NCI-H2227 (cell line): ENCODE measurements around the gene CAPN9.

ENCODE experiments used
- DNase-seq: peaks from one replicate; lab custom pipeline; 2025; ENCODE audit not compliant: unreplicated experiment; lab: John Stamatoyannopoulos, UW

The CAPN9 gene

DNA sequence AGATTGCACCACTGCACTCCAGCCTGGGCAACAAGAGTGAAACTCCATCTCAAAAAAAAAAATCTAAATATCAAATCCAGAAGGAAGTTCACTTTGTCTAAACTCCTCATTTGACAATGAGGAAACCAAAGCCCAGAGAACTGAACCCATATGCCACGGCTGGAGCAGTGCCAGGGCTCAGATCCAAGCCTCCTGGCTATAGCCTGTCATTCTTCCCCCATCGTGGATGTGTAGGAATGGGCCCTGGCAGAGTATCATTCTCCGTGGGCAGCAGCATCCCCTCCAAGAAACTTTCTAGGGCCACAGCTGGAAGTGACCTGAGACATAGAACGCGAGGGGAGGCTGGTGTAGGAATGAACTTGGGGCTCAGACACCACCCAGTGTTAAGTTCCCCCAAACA, 47.2 kb downstream of the CAPN9 start:
- no peak for DNase-seq

DNA sequence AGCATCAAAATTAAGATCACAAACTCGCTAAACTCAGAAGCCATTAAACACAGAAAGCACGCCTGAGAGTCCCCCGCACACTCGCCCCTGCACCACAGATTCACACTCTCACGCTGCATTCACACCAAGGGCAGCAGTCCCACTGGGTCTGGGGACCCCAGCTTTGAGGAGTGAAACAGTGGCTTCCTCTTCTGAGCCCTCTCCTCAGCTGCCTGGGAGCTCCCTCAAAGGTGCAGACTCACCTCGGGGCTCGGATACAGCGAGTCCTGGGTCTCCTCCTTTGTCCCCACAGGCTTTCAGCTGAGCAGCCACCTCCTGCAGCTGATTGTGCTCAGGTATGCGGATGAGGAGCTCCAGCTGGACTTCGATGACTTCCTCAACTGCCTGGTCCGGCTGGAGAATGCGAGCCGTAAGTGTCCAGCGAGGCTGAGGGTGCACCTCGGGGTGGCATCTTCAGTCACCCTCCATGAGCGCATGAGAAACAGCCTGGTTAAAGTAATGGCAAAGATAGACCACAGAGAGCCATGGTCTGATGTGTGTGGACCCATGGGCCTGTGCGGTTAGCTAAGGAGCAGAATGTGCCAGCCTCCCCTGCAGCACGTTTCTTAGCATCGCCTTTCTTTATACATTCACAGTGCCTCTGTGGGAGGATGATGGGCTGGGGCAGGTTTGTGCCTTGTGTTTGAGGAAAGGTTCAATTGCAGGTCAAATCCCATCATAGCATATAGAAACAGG, 47.9 kb downstream of the CAPN9 start:
- no peak for DNase-seq

DNA sequence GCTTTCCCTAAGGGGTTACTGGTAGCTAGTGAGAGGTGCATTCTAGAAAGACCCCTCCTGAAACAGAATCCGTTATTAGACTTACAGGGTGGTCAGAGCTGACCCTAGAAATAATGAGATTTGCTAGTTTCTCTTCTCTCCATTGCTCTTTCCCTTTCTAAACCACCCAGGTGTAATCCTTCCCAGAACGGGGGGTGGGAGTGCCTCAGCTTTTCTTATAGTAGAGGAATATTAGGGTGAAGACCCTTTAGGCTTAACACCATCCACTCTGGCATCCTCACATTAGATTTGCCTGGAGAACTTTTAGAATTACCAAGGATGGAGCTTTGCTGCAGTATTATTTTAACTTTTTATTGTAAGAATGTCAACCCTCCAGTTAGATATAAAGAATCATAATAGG, 49.4 kb downstream of the CAPN9 start:
- no peak for DNase-seq

DNA sequence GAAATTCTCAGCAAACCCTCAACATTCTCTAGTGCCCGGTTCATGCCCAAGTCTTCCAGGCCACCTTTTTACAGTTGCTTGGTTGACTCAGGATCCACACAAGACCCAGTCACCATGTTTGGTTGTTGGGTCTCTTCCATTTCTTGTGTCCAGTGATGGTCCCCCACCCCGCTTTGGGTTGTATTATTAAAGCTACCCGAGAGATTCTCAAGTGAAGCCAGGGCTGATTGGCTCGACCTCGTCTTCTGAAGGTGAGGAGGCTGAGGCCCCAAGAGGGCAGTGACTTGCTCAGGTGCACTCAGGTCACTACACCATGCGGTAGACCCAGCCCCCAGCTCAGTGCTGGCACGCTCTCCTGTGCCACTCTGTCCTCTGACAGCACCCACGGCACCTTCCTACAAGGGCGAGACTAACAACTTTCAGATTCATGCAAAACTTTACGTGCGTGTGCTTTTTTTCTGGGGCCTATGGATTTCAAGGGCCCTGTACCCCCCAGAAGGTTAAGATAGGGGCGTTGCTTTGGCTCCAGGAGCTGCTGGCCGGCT, 50.3 kb downstream of the CAPN9 start:
- DNase-seq, result no peak

DNA sequence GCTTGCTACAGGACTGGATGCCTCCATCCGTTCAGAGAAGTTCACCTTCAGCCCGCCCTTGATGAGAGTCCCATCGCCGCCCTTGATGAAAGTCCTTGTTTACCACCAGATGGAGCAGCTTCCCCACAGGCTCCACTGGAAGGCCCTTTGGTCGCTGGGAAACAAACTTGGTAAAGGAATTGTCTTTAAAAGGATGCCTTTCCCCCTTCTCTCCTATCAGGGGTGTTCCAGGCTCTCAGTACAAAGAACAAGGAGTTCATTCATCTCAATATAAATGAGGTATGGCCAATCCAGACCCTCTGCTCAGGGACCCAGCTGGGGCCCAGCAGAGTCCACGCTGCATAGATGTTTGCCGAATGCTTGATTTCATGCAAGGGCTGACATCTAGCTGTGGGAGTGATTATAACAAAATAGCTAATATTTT, 50.8 kb downstream of the CAPN9 start:
- DNase-seq, result peak; percentile 41

DNA sequence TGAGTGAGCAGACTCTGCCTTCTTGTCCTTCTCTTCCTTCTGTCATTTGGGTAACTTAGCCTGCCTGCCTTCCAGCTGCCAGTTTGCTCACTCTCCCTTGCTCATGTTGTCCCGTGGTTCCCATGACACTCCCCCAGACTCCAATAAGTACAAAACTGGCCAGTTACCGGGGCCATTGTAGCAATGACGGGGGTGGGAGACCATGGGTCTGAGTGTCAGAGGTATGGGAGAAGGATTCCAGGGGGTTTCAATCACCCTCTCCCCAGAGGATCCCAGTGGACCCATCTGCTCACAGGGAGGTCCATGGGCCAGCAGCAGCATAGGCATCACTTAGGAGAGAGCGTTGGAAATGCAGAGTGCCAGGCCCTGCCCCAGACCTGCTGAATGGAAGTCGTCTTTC, 51.3 kb downstream of the CAPN9 start:
- no peak for DNase-seq

DNA sequence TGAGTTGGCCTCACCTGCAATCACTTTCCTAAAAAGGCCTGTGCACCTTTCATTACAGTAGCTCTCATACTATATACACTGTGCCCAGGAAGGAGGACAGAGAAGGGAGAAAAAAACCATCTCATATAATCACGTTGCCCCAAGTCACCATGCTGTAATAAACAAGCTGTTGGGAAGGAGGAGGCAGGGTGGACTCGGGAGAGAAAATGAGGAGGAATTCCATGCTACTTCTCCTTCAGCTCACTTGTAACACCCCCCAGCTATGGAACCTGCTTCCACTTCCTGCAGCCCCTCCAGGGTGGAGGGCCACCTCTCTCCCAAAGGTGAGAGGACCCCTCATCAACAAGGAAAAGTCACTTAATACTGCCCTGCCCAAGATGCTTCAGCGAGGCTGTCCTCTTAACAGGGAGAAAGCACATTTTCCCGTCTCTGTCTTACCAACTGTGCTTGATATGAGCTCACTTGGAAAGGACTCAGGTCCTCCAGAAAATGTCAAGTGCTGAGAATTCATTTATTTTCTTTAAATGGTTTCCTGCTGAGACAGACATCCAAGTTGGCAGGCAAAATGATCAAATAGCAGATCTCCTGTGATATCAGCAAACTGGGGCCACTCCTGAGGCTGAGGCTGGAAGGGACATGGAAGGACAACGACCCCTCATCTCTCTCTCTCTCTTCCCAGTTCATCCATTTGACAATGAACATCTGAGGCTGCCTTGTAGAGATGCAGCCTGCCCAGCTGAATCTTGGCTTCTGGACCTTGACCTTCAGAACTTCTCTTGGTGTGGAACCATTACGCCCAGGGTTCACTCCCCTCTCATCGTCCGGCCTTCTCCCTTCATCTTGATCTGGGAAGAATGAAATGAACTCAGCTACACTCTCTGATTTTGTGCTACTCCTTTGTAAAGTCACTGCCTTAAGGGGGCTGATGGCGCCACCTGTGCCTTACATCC, 54.0 kb downstream of the CAPN9 start:
- no peak for DNase-seq

DNA sequence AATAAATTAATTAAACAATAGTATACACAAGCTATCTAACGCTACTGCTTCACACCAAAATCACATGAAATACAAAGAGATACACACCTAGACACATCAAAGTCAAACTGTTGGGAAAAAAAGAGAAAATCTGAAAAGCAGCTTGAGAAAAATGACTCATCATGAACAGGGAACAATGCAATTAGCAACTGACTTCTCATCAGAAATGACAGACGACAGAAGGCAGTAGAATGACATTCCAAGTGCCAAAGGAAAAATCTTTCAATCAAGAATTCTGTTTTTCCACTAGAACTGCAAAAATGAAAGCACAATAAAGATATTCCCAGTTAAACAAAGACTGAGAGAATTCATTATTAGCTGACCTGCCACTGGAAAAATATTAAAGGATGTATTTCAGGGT, 57.2 kb downstream of the CAPN9 start:
- no peak for DNase-seq

DNA sequence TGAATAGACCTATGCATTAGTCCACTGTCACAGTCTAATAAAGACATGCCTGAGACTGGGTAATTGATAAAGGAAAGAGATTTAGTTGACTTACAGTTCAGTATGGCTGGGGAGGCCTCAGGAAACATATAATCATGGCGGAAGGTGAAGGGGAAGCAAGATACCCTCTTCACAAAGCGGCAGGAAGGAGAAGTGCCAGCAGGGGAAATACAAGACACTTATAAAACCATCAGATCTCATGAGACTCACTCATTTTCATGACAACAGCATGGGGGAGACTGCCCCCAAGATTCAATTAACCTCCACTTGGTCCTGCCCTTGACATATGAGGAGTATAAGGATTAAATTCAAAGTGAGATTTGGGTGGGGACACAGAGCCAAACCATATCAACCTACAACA, 59.4 kb downstream of the CAPN9 start:
- DNase-seq, result no peak

DNA sequence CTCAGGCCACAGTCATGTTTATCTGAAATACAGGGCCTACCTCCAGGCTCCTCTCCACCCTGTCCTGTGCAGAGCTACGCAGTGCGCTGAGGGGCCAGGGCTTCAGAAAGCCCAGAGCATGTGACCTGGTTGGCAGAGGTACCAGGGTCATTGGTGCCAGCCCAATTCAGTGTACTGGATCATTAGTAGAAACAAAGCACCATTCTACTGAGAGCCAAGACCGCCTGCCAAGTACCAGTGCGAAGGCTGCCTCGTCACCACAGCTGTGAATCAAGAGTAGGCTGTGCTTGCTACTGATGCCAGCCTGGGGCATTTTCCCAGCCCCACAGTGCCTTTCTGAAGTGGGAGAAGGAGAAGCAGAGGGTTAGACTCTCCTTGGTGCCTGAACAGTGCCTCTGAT, 59.8 kb downstream of the CAPN9 start:
- no peak for DNase-seq

DNA sequence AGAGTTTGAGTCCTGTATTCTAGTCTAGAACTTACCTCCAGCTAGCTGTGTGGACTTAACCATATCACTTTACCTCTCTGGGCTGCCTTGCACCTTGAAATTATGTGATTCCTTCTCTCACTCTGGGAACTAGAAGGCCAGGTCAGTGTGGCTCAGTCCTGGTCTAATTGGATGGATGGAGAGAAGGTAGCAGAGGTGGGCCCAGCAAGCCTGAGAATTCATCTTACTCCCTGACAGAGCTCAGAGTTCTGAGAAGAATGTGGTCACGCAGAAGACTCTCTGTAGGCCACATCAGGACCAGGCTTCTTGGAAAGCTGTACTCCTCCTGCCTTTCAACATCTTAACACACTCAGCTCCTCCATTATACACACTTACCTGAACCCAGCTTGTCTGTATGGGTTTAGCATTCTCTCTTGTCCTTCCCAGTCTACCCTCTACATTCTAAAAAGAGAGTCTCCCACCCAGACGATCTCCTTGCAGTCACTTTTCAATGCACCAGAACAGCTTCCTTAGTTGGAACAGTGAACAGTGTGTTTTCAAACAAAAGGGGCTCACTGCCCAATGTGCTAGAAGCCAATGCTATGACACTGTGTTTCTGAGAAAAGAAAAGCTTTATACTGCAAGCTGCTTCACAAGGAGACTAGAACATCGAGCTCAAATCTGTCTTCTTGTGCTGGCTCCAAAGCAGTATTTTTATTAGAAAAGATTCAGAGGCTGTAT, 60.5 kb downstream of the CAPN9 start:
- DNase-seq, result no peak

DNA sequence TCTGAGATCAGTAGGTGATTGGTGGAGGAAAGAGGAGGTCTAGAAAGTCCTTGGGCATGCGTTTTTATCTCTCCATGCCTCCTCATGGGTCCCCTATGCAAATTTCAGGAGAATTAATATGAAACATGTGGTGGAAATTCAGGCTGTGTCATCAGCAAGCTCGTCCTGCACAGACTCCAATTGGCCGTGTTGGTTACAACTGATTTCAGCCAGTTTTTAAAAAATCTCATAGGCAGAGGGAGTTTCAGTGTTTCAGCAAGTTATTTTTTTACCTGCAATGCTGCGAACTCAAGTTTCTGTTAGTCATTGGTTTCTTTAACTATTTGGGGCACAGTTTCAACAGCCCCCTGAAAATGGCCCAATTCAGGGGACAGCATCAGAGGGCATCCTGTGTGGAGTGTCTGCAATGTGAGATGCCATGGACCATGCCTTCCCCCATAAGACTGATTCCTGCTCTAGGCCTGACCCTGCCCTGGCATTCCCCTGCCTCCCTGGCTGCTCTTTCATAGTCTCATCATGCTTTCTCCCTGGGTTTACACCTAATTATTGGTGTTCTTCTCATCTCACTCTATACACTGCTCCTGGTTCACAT, 61.2 kb downstream of the CAPN9 start:
- DNase-seq, result no peak

DNA sequence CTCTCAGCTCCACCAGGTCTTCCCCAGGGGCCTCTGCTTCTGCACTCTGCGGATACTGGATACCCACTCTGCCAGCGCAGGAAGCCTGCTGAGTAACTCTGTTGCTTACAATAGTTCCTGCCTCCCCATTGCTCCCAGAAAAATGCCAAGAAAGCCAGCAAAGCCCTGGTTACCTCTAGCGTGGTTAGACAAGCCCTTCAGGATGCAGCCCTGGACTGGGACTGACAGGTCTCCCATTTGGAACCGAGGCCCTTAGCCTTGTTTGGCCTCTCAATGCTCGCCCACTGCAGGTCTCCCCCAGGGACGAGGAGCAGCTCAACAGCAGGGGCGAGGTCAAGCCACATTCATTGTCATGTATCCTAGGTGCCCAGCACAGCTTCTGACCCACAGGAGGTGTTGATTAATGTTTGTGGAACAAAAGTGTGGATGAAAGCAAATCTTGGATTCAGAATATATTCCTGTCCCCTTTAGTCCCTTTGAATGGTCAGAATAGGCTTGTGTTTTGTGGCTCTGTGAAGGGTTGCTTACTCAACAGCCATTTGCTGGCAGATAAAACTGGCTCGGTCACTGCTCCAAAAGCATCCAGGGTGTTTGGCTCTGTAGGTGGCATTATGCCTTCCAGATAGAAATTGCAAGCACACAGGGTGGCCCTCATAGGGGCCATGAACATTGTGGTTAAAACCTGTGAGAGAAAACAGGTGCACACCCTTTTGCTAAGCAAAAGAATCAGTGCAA, 62.2 kb downstream of the CAPN9 start:
- no peak for DNase-seq

DNA sequence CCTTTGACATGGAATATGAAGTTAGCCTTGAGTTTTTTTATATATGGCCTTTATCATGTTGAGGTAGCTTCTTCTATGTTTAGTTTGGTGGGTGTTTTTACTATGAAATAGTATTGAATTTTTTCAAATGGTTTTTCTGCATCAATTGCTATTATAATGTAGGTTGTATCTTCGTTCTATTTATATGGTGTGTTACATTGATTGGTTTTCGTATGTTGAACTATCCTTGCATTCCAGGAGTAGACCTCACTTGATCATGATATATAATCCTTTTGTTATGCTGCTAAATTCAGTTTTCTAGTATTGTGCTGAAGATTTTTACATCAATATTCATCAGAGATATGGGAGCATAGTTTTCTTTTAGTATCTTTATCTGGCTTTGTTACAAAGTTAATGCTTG, 65.4 kb downstream of the CAPN9 start:
- no peak for DNase-seq

DNA sequence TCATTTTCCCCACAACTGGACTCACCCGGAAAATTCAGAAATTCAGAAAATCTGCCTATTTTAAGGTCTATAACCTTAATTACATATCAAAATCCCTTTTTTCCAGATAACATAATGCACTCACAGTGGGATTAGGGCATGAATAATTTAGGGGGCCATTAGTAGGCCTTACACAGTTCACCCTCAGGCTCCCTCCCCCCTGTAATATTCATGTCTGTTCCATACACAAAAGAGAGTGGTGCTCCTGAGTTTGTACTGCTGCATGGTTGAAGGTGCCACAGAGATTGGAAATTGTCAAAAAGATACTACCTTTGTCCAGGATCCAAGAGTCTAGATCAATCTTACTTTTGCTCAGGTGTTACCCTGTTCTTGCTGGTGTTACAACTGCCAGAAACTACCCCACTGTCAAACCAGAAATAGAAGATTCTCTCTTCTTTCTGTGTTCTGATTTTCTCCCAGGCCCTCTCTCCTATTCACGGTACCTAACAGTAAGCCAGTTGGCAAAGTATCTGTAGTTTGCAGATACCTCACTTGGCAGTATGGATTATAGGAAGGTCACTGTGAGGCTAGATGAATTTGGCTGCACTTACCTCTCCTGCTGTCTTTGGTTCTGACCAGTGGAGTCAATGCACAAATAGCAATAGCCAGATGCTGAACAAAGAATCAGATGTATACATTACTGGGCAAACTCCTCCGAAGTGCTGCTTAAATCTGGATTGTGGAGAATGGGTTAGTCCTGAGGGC, 67.9 kb downstream of the CAPN9 start:
- no peak for DNase-seq

DNA sequence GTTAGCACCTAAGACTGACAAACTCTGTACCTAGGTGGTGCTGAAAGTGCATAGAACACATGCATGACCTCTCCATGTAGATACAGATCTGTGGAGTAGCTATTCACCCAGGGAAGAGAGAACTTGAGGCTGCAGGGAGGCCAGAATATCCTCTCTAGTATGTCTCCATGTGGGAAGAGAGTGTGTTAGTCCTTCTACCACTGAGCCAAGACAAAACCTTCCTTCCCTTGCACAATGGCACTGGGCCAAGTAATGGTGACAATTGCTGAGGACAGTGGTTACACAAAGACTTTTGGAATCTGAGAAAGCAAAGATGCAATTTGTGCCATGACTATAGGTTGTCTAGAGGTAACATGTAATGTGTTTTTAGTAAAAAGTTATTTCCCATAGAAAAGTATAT, 68.8 kb downstream of the CAPN9 start:
- no peak for DNase-seq

DNA sequence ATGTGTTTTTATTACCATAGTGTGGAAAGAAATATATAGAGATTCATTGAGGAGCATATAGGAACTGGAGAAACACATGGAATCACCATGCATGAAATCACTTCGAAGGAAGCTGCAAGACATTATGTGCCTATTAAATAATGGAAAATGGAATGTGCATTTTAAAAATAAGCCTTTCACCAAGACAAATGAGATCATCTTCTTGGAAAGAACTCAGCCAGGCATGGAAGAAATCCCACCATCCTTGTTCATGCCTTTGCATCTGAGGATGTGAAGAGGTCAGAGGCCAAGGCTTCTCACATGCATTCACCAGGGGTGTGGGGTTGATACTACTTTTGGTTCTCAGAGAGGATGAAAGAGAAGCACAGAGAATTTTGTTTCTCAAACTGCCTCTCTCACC, 71.2 kb downstream of the CAPN9 start:
- no peak for DNase-seq

DNA sequence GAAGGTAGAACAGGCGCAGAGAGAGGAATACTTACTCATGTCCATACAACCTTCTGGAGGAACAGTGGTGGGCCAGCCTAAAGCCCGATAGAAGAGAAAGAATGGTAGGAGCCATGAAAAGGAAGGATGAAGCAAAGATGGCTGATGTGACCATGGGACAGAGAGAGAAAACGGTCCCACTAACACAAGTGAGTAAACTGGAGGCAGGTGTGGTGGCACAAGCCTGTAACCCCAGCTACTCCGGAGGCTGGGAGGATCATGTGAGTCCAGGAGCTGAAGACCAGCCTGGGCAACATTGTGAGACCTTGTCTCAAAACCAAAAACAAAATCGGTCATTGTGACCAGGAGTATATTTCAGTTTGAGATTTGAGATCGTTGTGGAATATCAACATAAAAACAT, 71.7 kb downstream of the CAPN9 start:
- DNase-seq, result no peak

DNA sequence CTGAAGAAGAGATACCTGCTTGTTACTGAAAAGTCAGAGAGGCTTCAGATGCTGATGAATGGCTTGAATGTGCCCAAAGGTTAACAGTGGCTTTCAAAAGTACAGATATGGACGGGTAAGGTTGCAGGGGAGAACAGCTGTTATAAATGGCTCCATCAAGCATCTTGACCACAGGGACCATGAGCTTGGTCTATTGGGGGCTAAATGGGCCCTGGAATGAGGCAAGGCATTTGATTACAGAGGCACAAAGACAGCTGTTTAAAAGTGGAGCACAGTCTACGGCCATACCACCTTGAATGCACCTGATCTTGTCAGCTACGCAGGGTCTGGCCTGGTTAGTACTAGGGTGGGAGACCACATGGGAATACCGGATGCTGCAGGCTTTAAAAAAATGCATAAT, 72.8 kb downstream of the CAPN9 start:
- no peak for DNase-seq

DNA sequence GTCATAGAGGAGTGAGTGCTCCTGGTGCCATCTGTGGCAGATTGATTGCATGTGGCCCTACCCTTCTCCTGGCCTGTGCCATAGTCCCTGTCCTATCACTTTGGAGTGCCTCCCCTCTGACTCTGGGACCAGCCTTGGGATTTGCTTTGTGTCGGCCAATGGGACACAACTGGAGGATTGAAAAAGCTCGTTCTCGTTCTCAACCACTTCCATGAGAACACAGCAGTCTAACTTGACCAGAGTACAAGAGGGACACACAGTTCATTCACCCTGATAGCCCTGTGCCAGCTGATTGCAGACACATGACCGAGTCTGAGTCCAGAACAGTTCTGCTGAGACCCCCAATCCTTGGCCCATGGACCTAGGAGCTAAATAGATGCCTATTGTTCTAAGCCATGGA, 73.4 kb downstream of the CAPN9 start:
- DNase-seq, result no peak
